Choroid plexus epithelial cell (primary cell): ENCODE data around the gene TTC7B.

Source experiments
- DNase-seq: peaks from one replicate; pipeline ENCODE4 v3.0.0-alpha.2; 2010; ENCODE audit warnings: low read depth
- H3K4me3 ChIP-seq: 2 replicates; pipeline ENCODE4 v1.5.1; 2011; ENCODE audit warnings: low read depth, mild to moderate bottlenecking, control low read depth, low read length, moderate library complexity
- TF ChIP-seq, protein P1 (sequence below): conservative IDR thresholded peaks from 2 replicates; pipeline ENCODE4 v1.5.1; 2011; ENCODE audit warnings: low read depth, mild to moderate bottlenecking, control low read depth, inconsistent platforms, low read length, moderate library complexity

Gene TTC7B

DNA sequence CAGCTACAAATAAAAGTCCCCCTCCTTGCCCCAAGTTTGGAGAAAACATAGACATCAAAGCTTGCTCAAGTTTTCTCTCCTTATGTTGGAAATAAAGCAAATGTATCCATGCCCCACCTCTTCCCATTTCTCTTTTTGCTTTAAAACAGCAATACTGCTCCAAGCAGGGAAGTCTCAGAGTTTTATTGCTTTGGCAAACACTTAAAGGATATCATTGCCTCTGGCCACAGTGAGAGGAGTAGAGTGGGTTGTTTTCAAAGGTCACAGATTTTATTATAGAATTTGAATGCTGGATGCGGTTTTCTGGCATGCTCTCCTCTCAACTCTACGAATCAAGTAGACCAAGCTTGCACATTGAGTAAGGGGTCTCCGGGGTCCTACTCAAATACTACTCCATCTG is 149.7 kb downstream of the TTC7B start:
- TF ChIP-seq, protein P1, sequence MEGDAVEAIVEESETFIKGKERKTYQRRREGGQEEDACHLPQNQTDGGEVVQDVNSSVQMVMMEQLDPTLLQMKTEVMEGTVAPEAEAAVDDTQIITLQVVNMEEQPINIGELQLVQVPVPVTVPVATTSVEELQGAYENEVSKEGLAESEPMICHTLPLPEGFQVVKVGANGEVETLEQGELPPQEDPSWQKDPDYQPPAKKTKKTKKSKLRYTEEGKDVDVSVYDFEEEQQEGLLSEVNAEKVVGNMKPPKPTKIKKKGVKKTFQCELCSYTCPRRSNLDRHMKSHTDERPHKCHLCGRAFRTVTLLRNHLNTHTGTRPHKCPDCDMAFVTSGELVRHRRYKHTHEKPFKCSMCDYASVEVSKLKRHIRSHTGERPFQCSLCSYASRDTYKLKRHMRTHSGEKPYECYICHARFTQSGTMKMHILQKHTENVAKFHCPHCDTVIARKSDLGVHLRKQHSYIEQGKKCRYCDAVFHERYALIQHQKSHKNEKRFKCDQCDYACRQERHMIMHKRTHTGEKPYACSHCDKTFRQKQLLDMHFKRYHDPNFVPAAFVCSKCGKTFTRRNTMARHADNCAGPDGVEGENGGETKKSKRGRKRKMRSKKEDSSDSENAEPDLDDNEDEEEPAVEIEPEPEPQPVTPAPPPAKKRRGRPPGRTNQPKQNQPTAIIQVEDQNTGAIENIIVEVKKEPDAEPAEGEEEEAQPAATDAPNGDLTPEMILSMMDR = no peak
- no peak for DNase-seq

DNA sequence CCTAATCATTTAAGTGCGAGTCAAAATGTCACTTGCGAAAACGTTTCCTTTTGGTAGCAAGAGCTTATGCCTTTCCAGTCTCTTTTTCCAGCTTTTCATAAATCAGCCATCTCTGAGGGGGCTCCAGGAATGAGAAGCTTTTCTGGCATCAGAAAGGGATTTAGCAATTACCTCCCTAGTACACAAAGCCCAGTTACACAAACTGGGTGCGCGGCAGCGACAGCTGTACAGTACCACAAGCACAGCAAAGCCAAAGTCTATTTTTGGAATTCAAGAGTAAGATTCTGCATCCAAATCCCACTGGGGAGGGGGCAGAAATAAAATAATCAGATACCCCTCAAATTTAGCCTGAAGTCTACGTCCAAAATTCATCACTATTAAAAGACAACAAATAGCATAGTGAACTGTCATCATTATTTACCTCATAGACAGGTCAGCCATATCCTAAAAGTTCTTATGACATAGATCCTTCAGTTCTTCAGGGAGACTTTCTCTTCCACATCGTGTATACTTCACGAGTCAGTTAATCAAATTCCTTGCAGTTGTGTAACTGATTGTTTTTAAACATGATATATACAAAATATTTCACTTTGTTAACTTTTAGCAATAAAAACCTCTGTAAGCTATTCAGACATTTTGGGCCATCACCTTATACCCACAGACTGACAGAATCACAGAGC is 150.8 kb downstream of the TTC7B start:
- no peak overlapping the region for H3K4me3 ChIP-seq
- DNase-seq = no peak
- TF ChIP-seq, protein P1 = no peak

More for the DNA sequence above, 149.7 kb downstream of the TTC7B start:
- no peak overlapping the region for H3K4me3 ChIP-seq

DNA sequence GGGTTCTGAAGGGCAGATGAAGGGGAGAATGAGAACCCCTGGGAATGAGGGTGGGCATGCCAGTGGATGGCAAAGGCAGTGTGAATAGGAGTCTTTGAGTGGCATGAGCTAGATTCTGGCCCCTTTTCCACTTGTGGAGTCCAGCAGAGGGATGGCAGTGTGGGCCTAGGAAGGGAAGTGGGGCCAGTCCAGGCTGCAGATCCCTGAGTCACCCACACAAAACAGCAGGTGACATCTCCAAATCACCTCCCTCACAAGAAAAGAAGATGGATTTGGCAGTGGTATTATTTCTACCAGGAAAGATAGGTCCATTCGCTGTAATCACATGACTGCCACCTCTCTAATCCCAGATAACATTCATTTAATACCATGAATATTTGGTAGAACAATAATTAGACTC is 151.3 kb downstream of the TTC7B start:
- no peak overlapping the region for H3K4me3 ChIP-seq

DNA sequence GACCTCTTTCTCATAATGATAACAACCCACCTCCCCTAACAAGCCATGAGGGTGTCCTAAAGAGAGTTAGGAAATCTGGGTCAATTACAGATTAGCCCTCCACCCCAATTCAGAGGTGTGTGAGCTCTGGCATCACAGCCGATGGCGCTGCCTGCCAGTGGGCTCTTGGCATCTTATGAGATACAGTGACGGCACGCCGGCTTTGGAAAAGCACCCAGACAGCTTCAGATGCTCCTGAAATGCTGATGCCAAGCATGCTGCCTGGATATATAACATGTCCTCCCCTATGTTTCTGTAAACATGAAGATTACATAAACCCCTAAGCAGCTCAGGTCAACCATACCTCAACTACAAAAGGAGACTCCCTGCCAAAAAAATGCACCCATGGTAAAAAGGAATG is 152.6 kb downstream of the TTC7B start:
- H3K4me3 ChIP-seq = no peak overlapping the region
- TF ChIP-seq, protein P1 = no peak
- DNase-seq = no peak

More for the DNA sequence above, 151.3 kb downstream of the TTC7B start:
- TF ChIP-seq, protein P1 = no peak
- no peak for DNase-seq

DNA sequence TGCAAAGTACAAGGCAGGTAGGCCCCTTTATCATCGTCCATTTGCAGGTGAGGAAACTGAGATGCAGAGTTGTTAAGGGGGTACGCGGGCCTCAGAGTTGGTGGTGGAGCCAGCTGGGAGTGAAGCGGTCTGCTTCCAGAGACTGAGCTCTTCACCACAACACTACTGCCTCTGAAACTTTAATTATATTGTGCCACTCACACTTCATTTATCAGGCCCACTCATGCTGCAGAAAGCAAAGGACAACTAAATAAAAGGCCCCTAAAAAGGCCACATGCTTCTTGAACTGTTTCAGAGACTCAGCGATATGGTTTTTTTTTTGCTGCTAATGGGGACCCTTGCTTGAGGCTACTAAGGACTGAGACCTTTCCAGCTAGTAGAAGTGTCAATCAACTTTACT is 153.1 kb downstream of the TTC7B start:
- no peak overlapping the region for H3K4me3 ChIP-seq
- no peak for DNase-seq
- TF ChIP-seq, protein P1 = no peak

DNA sequence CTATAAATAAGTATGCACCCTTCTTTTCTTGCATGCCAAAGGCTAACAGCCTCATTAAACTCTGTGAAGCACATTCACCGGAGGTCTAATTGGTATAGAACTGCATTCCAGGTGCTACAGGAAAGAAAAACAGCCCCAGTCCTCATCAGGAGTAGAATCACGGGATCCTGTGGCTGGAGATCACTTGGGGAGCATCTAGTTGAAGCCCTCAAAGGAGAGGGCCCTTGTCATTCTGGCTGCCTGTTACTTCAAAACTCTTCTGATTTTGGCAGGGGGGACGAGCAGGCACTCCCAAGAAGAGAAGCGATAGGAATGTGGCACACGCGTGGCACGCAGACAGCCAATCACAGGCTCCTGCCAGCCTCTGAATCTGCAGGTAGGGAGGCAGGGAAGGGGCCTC is 154.4 kb downstream of the TTC7B start:
- DNase-seq = no peak
- TF ChIP-seq, protein P1 = no peak
- H3K4me3 ChIP-seq = no peak overlapping the region
